Chondrocyte (in vitro differentiated cells): Measurements from ENCODE around the gene PMVK. TPM values are rescaled to one million over a fixed set of nuclear protein-coding genes. Genes with fewer than 3 reads are reported as not detected.

Experiments
- DNase-seq: peaks from one replicate; pipeline ENCODE4 v3.0.0; 2021; ENCODE audit warnings: mixed read lengths, low spot score
- H3K27ac Mint-ChIP-seq: one replicate; pipeline ENCODE4 v1.8.0; 2021; ENCODE audit warnings: mild to moderate bottlenecking, moderate library complexity, mixed read lengths; ENCODE audit not compliant: unreplicated experiment
- H3K27me3 Mint-ChIP-seq: 2 replicates; pipeline ENCODE4 v1.8.0; 2021; ENCODE audit warnings: low read depth, mixed read lengths
- H3K36me3 Mint-ChIP-seq: 2 replicates; pipeline ENCODE4 v1.8.0; 2021; ENCODE audit warnings: low read depth, mixed read lengths
- H3K4me1 Mint-ChIP-seq: 2 replicates; pipeline ENCODE4 v1.8.0; 2021; ENCODE audit warnings: low read depth, mild to moderate bottlenecking, mixed read lengths
- H3K4me3 Mint-ChIP-seq: one replicate; pipeline ENCODE4 v1.8.0; 2021; ENCODE audit warnings: mild to moderate bottlenecking, moderate library complexity, mixed read lengths; ENCODE audit not compliant: unreplicated experiment
- H3K9me3 Mint-ChIP-seq: 2 replicates; pipeline ENCODE4 v1.8.0; 2021; ENCODE audit warnings: low read depth, mixed read lengths
- CTCF ChIP-seq: fragments of 200-600 bp; sonication (generic); IDR thresholded peaks from 2 replicates; pipeline ENCODE4 v1.5.0; 2021; ENCODE audit warnings: antibody characterized with exemption, mild to moderate bottlenecking, moderate library complexity
- total RNA-seq: library from RNA; stranded (reverse); gene quantifications from 3 replicates; pipeline ENCODE4 v1.2.1, GENCODE V29; 2021

PMVK gene
- total RNA-seq, 1 donor from 2014 or later, result 27.5 TPM

GRCh38 chr1:154969246-154969645 is 32.7 kb upstream of the PMVK start:
- peaks cover 15% of the 10 kb centered on the region for H3K36me3 Mint-ChIP-seq
- H3K4me3 Mint-ChIP-seq, result no peak overlapping the region
- no peaks in the 10 kb centered on the region for H3K27me3 Mint-ChIP-seq
- no peak for DNase-seq
- no peak overlapping the region for H3K27ac Mint-ChIP-seq
- H3K9me3 Mint-ChIP-seq, result no peaks in the 10 kb centered on the region
- TF ChIP-seq CTCF, result no peak
- H3K4me1 Mint-ChIP-seq, result peaks cover 52% of the 10 kb centered on the region

- H3K9me3 Mint-ChIP-seq, result no peaks in the 10 kb centered on the region
- H3K27ac Mint-ChIP-seq, result no peak overlapping the region
- H3K27me3 Mint-ChIP-seq, result no peaks in the 10 kb centered on the region
- peaks cover 55% of the 10 kb centered on the region for H3K4me1 Mint-ChIP-seq
- H3K36me3 Mint-ChIP-seq, result peaks cover 18% of the 10 kb centered on the region
- DNase-seq, result no peak
- no peak for TF ChIP-seq CTCF
- H3K4me3 Mint-ChIP-seq, result no peak overlapping the region
These were observed 32.2 kb upstream of the PMVK start for GRCh38 chr1:154968731-154969130.

- Mint-ChIP-seq H3K4me1 (peaks cover 61% of the 10 kb centered on the region), H3K36me3 (peaks cover 22% of the 10 kb centered on the region), H3K4me3 (no peak overlapping the region), H3K27ac (peak overlapping the region; percentile 22), H3K27me3 (no peaks in the 10 kb centered on the region), H3K9me3 (no peaks in the 10 kb centered on the region)
- DNase-seq, result no peak
- no peak for TF ChIP-seq CTCF
These were observed 30.9 kb upstream of the PMVK start for GRCh38 chr1:154967331-154967950.

- H3K4me3 Mint-ChIP-seq, result no peak overlapping the region
These were observed 29.6 kb upstream of the PMVK start for GRCh38 chr1:154966111-154966510.

GRCh38 chr1:154964359-154964758 is 27.8 kb upstream of the PMVK start:
- no peak for TF ChIP-seq CTCF
- no peak for DNase-seq
- peaks cover 52% of the 10 kb centered on the region for H3K4me1 Mint-ChIP-seq
- H3K9me3 Mint-ChIP-seq, result no peaks in the 10 kb centered on the region
- H3K36me3 Mint-ChIP-seq, result peaks cover 20% of the 10 kb centered on the region
- H3K27me3 Mint-ChIP-seq, result no peaks in the 10 kb centered on the region
- no peak overlapping the region for H3K27ac Mint-ChIP-seq
- H3K4me3 Mint-ChIP-seq, result no peak overlapping the region

More at GRCh38 chr1:154966111-154966510, 29.6 kb upstream of the PMVK start:
- peak overlapping the region; percentile 36 for H3K27ac Mint-ChIP-seq
- no peaks in the 10 kb centered on the region for H3K27me3 Mint-ChIP-seq
- peaks cover 22% of the 10 kb centered on the region for H3K36me3 Mint-ChIP-seq
- no peaks in the 10 kb centered on the region for H3K9me3 Mint-ChIP-seq
- peaks cover 54% of the 10 kb centered on the region for H3K4me1 Mint-ChIP-seq
- TF ChIP-seq CTCF, result no peak
- peak; percentile 33 for DNase-seq
